Kidney (tissue), 14 donors: ENCODE results near the gene ATAD3A. TPM values are rescaled to one million over a fixed set of nuclear protein-coding genes. Genes with fewer than 3 reads are reported as not detected.

Experiments
- DNase-seq, 5 donors: peaks; one replicate each; pipeline ENCODE4 v3.0.0-alpha.2; 2013 to 2020
- FAIRE-seq: peaks from 2 replicates; lab custom pipeline; 2012; peaks lifted over from hg19 to GRCh38; lab: Jason Lieb, UNC
- H3K27ac ChIP-seq, 2 donors: one replicate each; pipeline ENCODE4 v1.7.0; 2013; ENCODE audit warnings: low read depth in 2 of 2, low read length in 2 of 2, inconsistent platforms in 1 of 2
- H3K27me3 ChIP-seq: one replicate; pipeline ENCODE4 v1.7.1; 2013; ENCODE audit warnings: low read length, inconsistent platforms; ENCODE audit not compliant: control insufficient read depth, insufficient read depth
- H3K36me3 ChIP-seq, 3 donors: one replicate each; pipeline versions ENCODE4 v1.7.0 to v1.7.1; 2013; ENCODE audit warnings: low read length in 3 of 3, control low read depth in 1 of 3, inconsistent platforms in 1 of 3; ENCODE audit not compliant: insufficient read depth in 3 of 3, control insufficient read depth in 2 of 3
- H3K4me1 ChIP-seq, 3 donors: one replicate each; pipeline versions ENCODE4 v1.7.0 to v1.7.1; 2013; ENCODE audit warnings: low read length in 3 of 3, inconsistent platforms in 1 of 3, low read depth in 1 of 3; ENCODE audit not compliant: control insufficient read depth in 2 of 3, insufficient read depth in 2 of 3
- H3K4me3 ChIP-seq, 3 donors: one replicate each; pipeline versions ENCODE4 v1.7.0 to v1.8.1; 2013; ENCODE audit warnings: low read length in 3 of 3, control low read depth in 1 of 3, inconsistent platforms in 1 of 3
- H3K9ac ChIP-seq, 3 donors: one replicate each; pipeline versions ENCODE4 v1.7.0 to v1.7.1; 2013; ENCODE audit warnings: low read length in 3 of 3, control low read depth in 1 of 3, inconsistent platforms in 1 of 3
- H3K9me3 ChIP-seq, 3 donors: one replicate each; pipeline versions ENCODE4 v1.7.0 to v1.7.1; 2013; ENCODE audit warnings: low read length in 3 of 3, control low read depth in 1 of 3, inconsistent platforms in 1 of 3; ENCODE audit not compliant: control insufficient read depth in 2 of 3, insufficient read depth in 1 of 3
- intact Hi-C: fragments of 100-400 bp; cut with DNase I; formaldehyde crosslinking; loops from one replicate; pipeline ENCODE4 v1.11.1; 2022
- polyA plus RNA-seq: library from polyadenylated mRNA; stranded (reverse); fragments of 350-450 nt; fragmentation: Illumina TruSeq; extraction: RNeasy Lipid Tissue Mini Kit (QIAGEN cat#74804); gene quantifications from one replicate; pipeline ENCODE4 v1.2.3, GENCODE V29; 2014; ENCODE audit warnings: low read depth, low replicate concordance; ENCODE audit not compliant: insufficient read depth
- total RNA-seq: library from RNA; stranded (reverse); fragmentation: NEBNext Ultra II Directional; extraction: Animal tissue kit (Norgen Biotek cat#: 25700); gene quantifications from one replicate; pipeline ENCODE4 v1.2.1, GENCODE V29; 2021
- TF ChIP-seq, protein P1 (sequence below): IDR thresholded peaks from 3 replicates; pipeline ENCODE4 v1.5.1; 2012; ENCODE audit warnings: mild to moderate bottlenecking, moderate library complexity, borderline replicate concordance; ENCODE audit not compliant: insufficient read depth; ENCODE audit errors: extremely low read depth
- donor health status: control.
- donor health status: control.
- donor health status: control.
- donor health status: control.
- donor health status: control.
- donor health status: DM: yes; HTN: yes; CAD: no.
- donor health status: Normal renal cell carcinoma (clear cell type).

ATAD3A gene
- total and polyA plus RNA-seq, 2 donors from 2014 or later: 17.5 to 19.1 TPM

DNA sequence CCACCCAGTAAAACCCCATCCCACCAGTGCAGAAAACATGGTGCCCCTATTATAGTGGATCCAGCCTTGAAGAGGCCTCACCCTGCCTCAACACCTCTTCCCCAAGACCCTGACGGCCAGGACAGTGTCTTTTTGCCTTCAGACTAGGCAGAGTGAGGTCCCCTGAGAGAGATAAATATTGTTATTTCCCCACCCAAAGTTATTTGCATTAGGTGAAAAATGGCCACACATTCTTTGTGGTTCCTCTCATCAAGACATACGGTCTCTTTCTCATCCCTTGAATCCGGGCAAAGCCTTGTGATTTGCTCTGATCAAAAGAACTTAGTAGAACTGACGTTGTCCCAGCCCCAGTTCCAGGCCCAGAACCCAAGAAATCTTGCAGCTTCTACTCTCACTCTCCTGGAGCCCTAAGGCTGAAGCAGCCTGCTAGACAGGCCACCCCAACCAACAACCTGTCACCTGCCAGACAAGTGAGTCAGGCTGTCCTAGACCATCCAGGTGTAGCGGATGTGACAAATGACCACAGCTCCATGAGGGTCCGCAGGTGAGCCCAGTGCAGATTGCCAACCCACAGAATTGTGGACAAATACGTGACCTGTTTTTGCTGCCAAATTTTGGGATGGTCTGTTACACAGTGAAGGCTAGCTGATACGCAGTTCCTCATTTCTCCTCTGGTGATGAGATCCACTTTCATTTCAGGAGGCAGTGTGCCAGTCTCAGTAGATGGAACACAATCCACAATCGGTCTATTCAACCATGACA is 70.8 kb downstream of the ATAD3A start:
- Histone ChIP-seq H3K9me3 (no peaks in the 10 kb centered on the region), H3K9ac (no peak overlapping the region), H3K4me3 (no peak overlapping the region), H3K27ac (no peak overlapping the region), H3K36me3 (no peaks in the 10 kb centered on the region), H3K27me3 (peaks cover 2% of the 10 kb centered on the region), H3K4me1 (no peaks in the 10 kb centered on the region)
- intact Hi-C loops: no loop called here
- DNase-seq: no peak
- FAIRE-seq: no peak
- TF ChIP-seq, protein P1, sequence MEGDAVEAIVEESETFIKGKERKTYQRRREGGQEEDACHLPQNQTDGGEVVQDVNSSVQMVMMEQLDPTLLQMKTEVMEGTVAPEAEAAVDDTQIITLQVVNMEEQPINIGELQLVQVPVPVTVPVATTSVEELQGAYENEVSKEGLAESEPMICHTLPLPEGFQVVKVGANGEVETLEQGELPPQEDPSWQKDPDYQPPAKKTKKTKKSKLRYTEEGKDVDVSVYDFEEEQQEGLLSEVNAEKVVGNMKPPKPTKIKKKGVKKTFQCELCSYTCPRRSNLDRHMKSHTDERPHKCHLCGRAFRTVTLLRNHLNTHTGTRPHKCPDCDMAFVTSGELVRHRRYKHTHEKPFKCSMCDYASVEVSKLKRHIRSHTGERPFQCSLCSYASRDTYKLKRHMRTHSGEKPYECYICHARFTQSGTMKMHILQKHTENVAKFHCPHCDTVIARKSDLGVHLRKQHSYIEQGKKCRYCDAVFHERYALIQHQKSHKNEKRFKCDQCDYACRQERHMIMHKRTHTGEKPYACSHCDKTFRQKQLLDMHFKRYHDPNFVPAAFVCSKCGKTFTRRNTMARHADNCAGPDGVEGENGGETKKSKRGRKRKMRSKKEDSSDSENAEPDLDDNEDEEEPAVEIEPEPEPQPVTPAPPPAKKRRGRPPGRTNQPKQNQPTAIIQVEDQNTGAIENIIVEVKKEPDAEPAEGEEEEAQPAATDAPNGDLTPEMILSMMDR: no peak

DNA sequence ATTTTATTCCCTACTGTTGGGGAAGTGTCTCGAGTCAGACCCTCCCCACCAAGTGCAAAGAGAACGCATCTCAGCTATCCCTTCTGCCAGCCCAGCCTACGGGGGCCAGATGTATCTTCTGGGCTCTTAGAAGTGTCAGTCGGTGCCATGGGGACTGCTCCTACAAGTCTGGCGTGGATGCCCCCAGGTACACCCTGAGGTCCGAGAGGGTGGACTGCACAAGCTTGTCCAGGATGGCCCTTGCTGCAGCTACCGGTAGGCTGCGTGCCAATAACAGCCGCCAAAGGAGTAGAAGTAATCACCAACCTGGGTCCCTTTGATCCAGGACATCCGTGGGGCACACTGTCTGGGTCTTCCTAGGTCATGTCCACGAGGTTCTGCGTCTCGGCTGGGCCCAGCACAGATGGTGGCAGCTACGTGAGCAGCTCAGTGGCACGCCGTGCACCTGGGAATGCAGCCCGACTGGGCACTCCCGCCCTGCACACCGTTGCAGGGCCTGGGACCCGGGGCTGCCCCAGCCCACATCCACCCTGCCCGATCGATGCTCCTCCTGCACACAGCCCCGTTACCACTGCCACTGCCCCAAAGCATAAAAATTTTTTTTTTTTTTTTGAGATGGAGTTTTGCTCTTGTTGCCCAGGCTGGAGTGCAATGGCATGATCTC is 71.5 kb downstream of the ATAD3A start:
- no peaks in the 10 kb centered on the region for H3K4me1 ChIP-seq
- TF ChIP-seq, protein P1: no peak
- H3K27me3 ChIP-seq: peaks cover 2% of the 10 kb centered on the region
- no peaks in the 10 kb centered on the region for H3K36me3 ChIP-seq
- DNase-seq: no peak
- no peak for FAIRE-seq
- H3K27ac ChIP-seq: no peak overlapping the region
- intact Hi-C loops: no loop called here
- no peak overlapping the region for H3K9ac ChIP-seq
- no peak overlapping the region for H3K4me3 ChIP-seq
- no peaks in the 10 kb centered on the region for H3K9me3 ChIP-seq

Other genes with a start within 250 kb of the ATAD3A start
- 56.6 TPM for gene UBE2J2, start 238.3 kb upstream of the ATAD3A start, total RNA-seq
- gene UBE2J2, start 238.3 kb upstream of the ATAD3A start, polyA plus RNA-seq: 57.4 TPM
- gene SCNN1D, start 231.7 kb upstream of the ATAD3A start, total RNA-seq: 4.6 TPM
- gene SCNN1D, start 231.7 kb upstream of the ATAD3A start, polyA plus RNA-seq: 4.6 TPM
- 39.5 TPM for gene ACAP3, start 204.2 kb upstream of the ATAD3A start, total RNA-seq
- gene ACAP3, start 204.2 kb upstream of the ATAD3A start, polyA plus RNA-seq: 15.9 TPM
- 12.6 TPM for gene PUSL1, start 203.6 kb upstream of the ATAD3A start, total RNA-seq
- 13.9 TPM for gene PUSL1, start 203.6 kb upstream of the ATAD3A start, polyA plus RNA-seq
- 100 TPM for gene INTS11, start 187.5 kb upstream of the ATAD3A start, total RNA-seq
- gene INTS11, start 187.5 kb upstream of the ATAD3A start, polyA plus RNA-seq: 73.6 TPM
- 21.9 TPM for gene CPTP, start 187.4 kb upstream of the ATAD3A start, total RNA-seq
- gene CPTP, start 187.4 kb upstream of the ATAD3A start, polyA plus RNA-seq: 51.5 TPM
- gene TAS1R3, start 180.9 kb upstream of the ATAD3A start, total RNA-seq: 1.3 TPM
- 0.15 TPM for gene TAS1R3, start 180.9 kb upstream of the ATAD3A start, polyA plus RNA-seq
- 55.0 TPM for gene DVL1, start 162.7 kb upstream of the ATAD3A start, total RNA-seq
- 32.5 TPM for gene DVL1, start 162.7 kb upstream of the ATAD3A start, polyA plus RNA-seq
- 26.0 TPM for gene MXRA8, start 153.6 kb upstream of the ATAD3A start, total RNA-seq
- gene MXRA8, start 153.6 kb upstream of the ATAD3A start, polyA plus RNA-seq: 64.7 TPM
- gene AURKAIP1, start 137.0 kb upstream of the ATAD3A start, total RNA-seq: 111 TPM
- gene AURKAIP1, start 137.0 kb upstream of the ATAD3A start, polyA plus RNA-seq: 359 TPM
- gene CCNL2, start 112.8 kb upstream of the ATAD3A start, total RNA-seq: 199 TPM
- gene CCNL2, start 112.8 kb upstream of the ATAD3A start, polyA plus RNA-seq: 72.0 TPM
- gene MRPL20, start 104.9 kb upstream of the ATAD3A start, total RNA-seq: 103 TPM
- 221 TPM for gene MRPL20, start 104.9 kb upstream of the ATAD3A start, polyA plus RNA-seq
- 5.2 TPM for gene ANKRD65, start 90.9 kb upstream of the ATAD3A start, total RNA-seq
- 7.1 TPM for gene ANKRD65, start 90.9 kb upstream of the ATAD3A start, polyA plus RNA-seq
- 116 TPM for gene VWA1, start 76.5 kb upstream of the ATAD3A start, total RNA-seq
- 103 TPM for gene VWA1, start 76.5 kb upstream of the ATAD3A start, polyA plus RNA-seq
- 10.0 TPM for gene ATAD3C, start 62.5 kb upstream of the ATAD3A start, total RNA-seq
- 14.3 TPM for gene ATAD3C, start 62.5 kb upstream of the ATAD3A start, polyA plus RNA-seq
- 28.8 TPM for gene ATAD3B, start 40.4 kb upstream of the ATAD3A start, total RNA-seq
- gene ATAD3B, start 40.4 kb upstream of the ATAD3A start, polyA plus RNA-seq: 13.3 TPM
- 1.9 TPM for gene TMEM240, start 28.5 kb downstream of the ATAD3A start, total RNA-seq
- 1.7 TPM for gene TMEM240, start 28.5 kb downstream of the ATAD3A start, polyA plus RNA-seq
- gene SSU72, start 62.7 kb downstream of the ATAD3A start, total RNA-seq: 102 TPM
- 143 TPM for gene SSU72, start 62.7 kb downstream of the ATAD3A start, polyA plus RNA-seq
- 2.6 TPM for gene FNDC10, start 88.0 kb downstream of the ATAD3A start, total RNA-seq
- 18.2 TPM for gene FNDC10, start 88.0 kb downstream of the ATAD3A start, polyA plus RNA-seq
- gene MIB2, start 103.3 kb downstream of the ATAD3A start, total RNA-seq: 61.6 TPM
- 35.6 TPM for gene MIB2, start 103.3 kb downstream of the ATAD3A start, polyA plus RNA-seq
- 7.1 TPM for gene MMP23B, start 120.0 kb downstream of the ATAD3A start, total RNA-seq
- 4.0 TPM for gene MMP23B, start 120.0 kb downstream of the ATAD3A start, polyA plus RNA-seq
- 24.0 TPM for gene CDK11B, start 146.8 kb downstream of the ATAD3A start, total RNA-seq
- 13.9 TPM for gene CDK11B, start 146.8 kb downstream of the ATAD3A start, polyA plus RNA-seq
- 50.2 TPM for gene SLC35E2B, start 180.6 kb downstream of the ATAD3A start, total RNA-seq
- gene SLC35E2B, start 180.6 kb downstream of the ATAD3A start, polyA plus RNA-seq: 11.3 TPM
- gene CDK11A, start 212.2 kb downstream of the ATAD3A start, total RNA-seq: 37.3 TPM
- gene CDK11A, start 212.2 kb downstream of the ATAD3A start, polyA plus RNA-seq: 21.5 TPM